Activated gamma-delta T cell (primary cell): ENCODE results near the gene HSPA12B.

Experiments used
- DNase-seq: peaks from one replicate; lab custom pipeline; 2025; lab: John Stamatoyannopoulos, UW

The HSPA12B gene

DNA sequence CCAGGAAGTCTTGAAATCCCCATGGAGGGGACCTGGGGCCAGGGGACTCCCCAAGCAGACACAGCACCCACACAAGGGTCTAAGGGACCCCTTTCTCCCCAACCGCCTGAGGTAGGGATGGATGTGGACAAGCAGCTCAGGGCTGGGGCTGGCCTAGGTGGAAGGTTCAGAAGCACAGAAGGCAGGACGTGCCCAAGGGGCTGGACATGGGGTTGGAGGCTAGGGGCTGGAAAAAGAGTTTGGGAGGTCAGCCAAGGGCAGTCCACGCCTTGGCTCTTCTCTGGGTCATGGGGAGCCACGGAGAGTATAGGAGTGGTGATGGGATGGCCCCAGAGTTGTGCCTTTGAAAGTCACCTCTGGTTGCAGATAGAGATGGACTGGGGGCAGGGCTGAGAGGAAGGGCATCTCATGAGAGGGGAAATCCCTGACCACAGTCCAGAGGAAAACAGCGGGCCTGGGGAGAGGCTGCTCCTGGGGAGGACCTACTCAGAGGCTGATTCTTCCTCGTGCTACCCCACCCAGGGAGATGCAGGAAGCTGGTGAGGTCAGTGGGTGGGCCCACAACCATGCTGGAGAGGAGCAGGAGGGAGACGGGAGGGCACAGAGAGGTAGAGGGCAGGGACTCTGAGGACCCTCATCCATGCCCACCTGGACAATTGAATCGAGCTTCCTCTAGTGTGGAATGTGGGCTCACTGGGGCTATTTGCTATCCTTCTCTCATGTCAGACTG is 2.5 kb upstream of the HSPA12B start:
- DNase-seq, result no peak

DNA sequence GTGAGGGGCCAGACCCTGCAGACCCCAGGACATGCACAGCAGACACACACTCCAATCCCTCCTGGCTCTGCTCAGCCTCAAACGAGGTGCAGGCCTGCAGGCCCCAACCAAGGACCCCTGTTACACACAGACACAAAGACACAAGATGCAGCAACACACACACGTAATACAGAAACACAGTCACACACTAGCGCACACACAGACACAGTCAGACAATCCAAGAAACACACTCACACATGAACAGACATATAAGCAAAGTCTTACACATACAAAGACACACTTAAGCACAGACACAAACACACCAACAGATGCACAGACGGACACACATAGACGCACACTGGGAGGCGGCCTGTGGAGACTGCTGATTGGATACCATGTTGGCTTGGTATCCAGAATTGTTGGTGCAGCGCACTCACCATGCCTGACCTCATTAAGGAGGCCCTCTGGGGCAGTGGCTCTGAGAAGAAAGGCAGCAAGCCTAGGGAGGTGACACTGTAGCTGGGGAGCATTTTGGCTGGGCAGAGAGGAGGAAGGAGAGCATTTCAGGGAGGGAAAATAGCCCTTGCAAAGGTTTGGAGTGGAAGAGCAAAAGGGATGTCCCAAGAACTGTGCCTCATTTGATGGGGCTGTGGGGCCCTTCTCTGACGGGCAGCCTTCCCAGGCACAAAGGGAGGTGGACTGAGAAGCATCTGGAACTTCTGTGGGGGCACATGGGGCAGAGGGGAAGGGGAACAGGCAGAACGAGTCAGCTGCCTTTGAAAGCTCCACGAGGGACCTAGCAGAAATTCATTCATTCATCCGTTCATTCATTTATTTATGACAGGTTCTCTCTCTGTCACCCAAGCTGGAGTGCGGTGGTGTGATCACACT is 1.4 kb upstream of the HSPA12B start:
- DNase-seq, result no peak

- no peak for DNase-seq
These were observed 550 bp upstream of the HSPA12B start for GRCh38 chr20:3731944-3732326.

DNA sequence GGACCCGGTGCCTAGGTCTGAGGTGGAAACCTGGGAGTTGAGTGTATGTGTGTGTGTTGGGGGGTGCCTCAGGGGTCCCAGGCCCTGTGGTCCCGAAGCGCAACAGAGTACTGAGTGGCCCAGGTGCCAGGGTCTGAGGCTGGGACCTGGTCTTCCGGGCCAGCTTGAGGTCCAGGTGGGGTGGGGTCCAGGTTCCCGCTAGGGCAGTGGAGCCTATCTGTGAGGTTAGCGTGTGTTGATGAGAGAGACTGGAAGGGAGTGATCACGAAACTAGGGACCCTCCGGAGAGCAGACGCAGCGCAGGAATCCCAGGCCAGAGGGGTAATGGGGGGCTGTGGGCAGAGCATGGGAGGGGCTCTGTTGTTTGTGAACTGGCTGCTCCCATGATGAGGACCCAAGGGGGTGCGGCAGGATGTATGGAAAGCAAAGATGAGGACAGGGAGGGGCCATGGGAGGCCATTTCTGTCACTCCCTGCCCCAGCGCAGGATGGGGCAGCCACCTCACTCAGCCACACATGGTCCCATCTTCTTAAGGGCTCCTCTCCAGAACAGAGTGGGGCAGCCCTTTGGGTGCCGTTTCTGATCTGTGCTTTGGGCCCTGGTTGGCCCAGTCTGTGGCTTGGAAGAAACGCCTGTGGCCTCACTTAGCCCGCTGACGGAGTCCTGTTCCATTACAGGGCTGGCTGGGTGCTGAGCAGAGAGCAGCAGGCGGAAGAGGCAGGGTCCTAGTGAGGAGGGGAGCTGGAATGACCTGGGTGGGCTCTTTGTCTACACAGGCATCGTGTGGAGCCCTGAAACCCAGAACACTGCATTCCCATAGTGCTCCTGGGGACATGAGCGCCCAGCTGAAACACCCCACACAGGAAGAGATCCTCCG is 872 bp downstream of the HSPA12B start:
- no peak for DNase-seq

DNA sequence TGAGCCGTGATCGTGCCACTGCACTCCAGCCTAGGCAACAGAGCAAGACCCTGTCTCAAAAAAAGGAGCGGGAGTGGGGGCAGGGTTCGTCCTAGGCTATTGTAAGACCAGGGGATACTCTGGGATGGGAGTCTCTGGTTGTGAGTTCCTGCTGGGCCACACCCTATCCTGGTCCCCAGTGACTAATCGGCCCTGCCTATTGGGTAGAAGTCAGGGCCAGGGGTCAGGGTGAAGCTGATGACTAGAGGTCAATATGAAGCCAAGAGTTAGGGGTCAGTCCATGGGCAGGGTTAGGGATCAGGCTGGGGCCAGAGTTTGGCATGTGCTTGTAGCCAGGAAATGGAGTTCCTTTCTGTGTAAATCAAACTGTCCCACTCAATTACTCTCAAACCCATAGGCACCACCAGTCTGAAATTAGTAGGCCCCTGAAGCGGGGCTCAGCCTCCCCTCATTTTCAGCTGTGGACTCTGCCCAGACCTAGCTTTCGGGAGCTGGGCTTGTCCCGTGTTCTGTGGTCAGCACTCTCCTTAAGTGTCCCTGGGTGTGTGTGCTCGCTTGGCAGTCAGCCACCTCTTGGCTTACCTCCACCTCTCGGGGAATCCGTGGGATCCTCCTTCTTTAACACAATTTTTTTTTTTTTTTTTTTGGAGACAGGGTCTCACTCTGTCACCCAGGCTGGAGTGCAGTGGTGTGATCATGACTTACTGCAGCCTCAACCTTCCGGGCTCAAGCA is 1.8 kb downstream of the HSPA12B start:
- DNase-seq, result no peak

DNA sequence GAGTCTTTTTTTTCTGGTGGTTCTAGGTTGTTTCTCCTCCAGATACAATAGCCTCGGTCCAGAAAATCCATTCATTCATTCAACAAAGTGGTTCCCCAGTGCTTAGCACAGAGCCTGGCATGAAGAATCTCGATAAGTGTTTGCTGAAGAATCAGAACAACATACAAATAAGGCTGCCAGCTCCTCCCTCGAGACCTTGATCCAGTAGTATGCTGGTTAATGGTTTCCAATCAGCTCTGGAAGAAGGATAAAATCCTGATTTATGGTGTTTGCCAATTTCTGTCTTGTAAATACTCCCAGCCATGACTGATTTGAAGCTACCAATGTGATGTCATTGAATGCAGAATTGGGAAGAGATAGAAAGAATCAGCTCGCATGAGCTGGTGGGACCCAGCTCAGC is 3.3 kb downstream of the HSPA12B start:
- no peak for DNase-seq

DNA sequence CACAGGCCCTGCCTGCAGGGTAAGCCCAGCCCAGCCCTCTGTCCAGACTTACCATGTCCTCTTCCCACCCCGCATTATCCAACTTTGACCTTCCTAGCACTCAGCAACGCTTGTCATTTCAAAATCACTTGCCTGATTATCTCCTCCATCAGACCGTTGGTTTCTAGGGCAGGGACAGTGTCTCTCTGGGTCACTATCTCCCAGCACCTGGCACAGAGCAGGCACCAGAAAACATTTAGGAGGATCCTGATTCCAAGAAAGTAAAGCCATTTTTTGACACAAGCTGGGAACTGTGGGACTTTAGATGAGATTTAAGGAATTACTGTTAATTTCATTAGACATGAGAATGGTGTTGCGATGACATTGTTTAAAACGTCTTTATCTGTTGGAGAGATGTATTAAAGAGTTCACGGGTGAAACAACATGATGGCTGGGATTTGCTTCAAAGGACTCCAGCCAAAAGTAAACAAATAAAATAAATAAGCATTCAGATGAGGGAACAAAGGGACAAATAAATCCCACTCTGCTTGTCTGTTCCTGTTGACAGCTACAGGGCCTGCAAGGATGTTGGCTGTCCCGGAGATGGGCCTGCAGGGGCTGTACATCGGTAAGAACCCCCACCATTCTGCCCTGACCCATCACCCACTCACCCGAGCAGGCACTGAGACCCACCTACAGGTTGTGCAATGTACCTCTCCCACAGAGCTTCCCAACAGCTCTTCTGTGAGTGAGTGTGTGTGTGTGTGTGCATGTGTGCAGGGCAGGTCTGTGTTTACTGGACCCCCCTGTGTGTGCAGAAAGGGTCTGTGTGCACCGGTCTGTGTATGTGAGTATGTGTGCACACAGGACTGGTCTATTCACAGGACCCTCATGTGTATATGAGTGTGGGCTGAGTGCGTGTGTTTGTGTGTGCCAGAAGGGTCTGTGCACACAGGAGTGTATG is 5.9 kb downstream of the HSPA12B start:
- DNase-seq, result no peak

- DNase-seq, result no peak
These were observed 6.8 kb downstream of the HSPA12B start for GRCh38 chr20:3739054-3739925.

DNA sequence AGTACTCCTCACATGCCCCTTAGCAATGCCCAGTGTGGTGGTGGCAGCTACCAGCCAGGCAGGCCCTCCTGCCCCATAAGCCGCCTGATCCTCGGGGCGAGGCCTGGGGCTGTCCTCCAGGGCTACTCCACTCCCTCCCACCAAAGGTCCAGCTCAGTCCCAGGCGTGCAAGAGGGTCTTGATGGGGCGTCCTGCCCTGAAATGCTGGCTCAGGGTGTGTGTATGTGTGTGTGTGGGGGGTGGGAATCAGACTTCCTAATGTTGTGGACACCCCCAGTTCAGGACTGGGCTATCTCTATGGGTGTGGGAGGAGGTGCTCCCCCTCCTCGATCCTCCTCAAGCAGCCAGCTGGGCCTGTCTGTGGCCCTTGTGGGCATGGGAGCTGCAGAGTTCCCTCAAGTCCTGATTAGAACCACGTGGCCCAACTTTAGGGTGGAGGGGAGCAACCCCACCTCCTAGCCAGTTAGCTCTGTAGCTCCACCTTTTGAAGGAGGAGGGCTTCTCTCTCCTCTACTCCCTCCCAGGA is 7.5 kb downstream of the HSPA12B start:
- DNase-seq, result no peak

DNA sequence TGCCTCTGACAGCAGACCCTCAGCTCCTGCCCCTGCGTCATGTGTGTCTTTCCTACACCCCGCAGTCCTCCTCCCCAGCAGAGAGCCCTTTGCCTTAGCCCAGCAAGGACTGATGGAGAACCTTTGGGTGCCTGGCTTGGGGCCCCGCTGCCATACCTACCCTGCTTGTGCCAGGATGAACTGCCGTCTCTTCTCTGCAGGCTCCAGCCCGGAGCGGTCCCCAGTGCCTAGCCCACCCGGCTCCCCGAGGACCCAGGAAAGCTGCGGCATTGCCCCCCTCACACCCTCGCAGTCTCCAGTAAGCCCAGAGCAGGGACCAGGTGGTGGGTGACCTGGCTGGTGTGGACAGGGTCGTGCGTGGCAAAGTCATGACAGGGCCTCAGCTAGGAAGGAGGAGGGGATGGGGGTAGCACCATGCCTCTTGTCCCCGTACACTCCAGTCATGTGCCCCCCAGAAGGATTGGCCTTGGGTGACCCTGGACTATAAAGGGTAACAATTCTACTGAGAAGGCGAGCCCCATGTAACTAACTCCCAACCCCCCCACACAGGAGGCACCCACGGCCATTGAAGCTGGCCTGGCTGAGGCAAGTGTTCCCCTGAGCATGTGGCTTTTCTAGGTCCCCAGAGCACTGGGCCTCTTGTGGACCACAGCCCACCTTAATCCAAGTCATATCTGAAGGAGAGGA is 8.3 kb downstream of the HSPA12B start:
- DNase-seq, result no peak

GRCh38 chr20:3741836-3742458 is 9.5 kb downstream of the HSPA12B start:
- DNase-seq, result no peak

DNA sequence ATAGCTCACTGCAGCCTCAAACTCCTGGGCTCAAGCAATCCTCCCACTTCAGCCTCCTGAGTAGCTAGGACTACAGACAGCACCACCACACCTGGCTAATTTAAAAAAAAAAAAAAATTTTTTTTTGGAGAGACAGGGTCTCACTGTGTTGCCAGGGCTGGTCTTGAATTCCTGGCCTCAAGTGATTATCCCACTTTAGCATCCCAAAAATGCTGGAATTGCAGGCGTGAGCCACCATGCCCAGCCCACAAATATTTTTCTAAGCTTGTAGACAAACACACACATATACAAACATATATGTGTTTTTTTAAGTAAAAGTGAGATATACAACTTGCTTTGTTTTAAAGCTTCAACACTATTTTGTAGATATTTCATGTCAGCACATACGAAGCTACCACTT is 10.8 kb downstream of the HSPA12B start:
- DNase-seq, result no peak

- DNase-seq, result no peak
These were observed 11.6 kb downstream of the HSPA12B start for GRCh38 chr20:3744037-3744436.

DNA sequence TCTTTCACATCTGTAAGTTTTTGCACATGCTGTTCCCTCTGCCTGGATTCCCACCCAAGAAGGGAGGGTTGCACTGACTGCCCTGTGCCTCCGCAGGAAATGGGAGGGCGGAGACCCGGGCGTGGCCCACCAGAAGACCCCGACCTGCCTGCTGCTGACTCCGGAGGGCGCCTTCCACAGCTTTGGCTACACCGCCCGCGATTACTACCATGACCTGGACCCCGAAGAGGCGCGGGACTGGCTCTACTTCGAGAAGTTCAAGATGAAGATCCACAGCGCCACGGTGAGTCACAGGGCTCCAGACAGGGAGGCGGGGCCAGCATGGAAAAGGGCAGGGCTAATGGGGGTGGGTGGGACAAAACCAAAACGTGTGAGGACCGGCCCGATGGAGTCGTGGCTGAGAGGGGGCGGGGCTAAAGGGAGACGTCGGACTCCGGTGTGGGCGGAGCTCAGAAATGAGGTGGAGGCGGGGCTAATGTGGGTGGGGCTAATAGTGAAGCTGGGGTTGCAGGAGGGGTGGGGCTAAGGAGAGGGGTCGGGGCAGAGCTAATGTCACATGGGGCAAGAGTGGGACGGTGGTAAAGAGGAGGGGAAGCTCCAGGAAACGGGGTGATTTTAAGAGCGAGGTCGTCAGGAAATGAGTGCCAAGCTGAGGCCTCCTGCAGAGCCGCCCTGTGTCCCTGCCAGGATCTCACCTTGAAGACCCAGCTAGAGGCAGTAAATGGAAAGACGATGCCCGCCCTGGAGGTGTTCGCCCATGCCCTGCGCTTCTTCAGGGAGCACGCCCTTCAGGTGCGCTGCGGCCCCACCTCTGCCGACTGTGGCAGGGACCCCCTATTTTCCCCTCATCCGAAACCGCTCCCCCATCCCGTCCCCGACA is 12.6 kb downstream of the HSPA12B start:
- DNase-seq, result no peak

DNA sequence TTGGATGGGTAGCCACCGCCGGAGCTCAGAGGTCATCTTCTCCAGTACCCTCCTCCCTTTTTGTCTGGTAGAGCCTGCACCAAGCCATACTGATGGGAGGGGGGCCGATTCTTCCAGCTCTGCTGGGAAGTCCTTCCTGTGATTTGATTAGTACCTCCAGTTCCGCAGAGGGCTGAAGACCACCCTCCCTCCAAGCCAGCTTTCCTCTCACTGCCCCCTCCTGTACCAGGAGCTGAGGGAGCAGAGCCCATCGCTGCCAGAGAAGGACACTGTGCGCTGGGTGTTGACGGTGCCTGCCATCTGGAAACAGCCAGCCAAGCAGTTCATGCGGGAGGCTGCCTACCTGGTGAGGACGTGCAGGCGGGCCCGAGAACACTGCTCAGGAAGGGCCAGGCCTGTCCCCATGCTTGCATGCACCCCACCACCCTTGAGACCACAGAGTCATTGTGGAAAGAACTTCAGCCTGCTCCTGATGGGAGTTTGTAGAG is 13.2 kb downstream of the HSPA12B start:
- no peak for DNase-seq

- DNase-seq, result no peak
These were observed 15.0 kb downstream of the HSPA12B start for GRCh38 chr20:3747471-3747870.

DNA sequence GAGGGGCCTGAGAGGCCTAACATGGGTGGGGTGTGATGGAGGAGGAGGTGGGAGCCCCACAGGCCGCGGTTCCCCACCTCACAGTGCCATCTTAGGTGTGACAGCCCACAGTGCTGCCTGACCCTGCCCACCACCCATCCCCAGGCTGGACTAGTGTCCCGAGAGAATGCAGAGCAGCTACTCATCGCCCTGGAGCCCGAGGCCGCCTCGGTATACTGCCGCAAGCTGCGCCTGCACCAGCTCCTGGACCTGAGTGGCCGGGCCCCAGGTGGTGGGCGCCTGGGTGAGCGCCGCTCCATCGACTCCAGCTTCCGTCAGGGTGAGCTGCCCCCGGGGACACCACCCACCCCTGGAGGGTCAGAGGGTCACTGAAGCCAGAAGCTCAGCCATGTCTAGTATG is 15.6 kb downstream of the HSPA12B start:
- no peak for DNase-seq
